Activated CD4-positive, alpha-beta T cell treated with anti-CD3 and anti-CD28 coated beads, Interleukin-2, amount 50 U/mL, for 24 hours (primary cell): ENCODE measurements around the gene MYO7B.

Experiments
- DNase-seq, 2 donors: peaks; one replicate each; pipeline ENCODE4 v3.0.0-alpha.2; 2020; ENCODE audit warnings: low read depth in 1 of 2, low spot score in 1 of 2

MYO7B gene

GRCh38 chr2:127607399-127607908 lies 72.0 kb downstream of the MYO7B start:
- no peak for DNase-seq

GRCh38 chr2:127608061-127609030 lies 72.9 kb downstream of the MYO7B start:
- no peak for DNase-seq

- DNase-seq: no peak
These were observed 73.7 kb downstream of the MYO7B start for GRCh38 chr2:127609031-127609751.

- DNase-seq: no peak
These were observed 74.3 kb downstream of the MYO7B start for GRCh38 chr2:127609818-127610217.

- DNase-seq: no peak
These were observed 75.1 kb downstream of the MYO7B start for GRCh38 chr2:127610561-127610960.

- no peak for DNase-seq
These were observed 75.8 kb downstream of the MYO7B start for GRCh38 chr2:127611076-127611925.

GRCh38 chr2:127612111-127612822 lies 76.8 kb downstream of the MYO7B start:
- no peak for DNase-seq

GRCh38 chr2:127614246-127614645 lies 78.8 kb downstream of the MYO7B start:
- no peak for DNase-seq

GRCh38 chr2:127614731-127615130 lies 79.2 kb downstream of the MYO7B start:
- no peak for DNase-seq

GRCh38 chr2:127615511-127616166 lies 80.2 kb downstream of the MYO7B start:
- DNase-seq: no peak

- no peak for DNase-seq
These were observed 83.2 kb downstream of the MYO7B start for GRCh38 chr2:127618551-127619202.

GRCh38 chr2:127619203-127619590 lies 83.7 kb downstream of the MYO7B start:
- DNase-seq: no peak

GRCh38 chr2:127619877-127620705 lies 84.6 kb downstream of the MYO7B start:
- no peak for DNase-seq

- DNase-seq: no peak
These were observed 85.4 kb downstream of the MYO7B start for GRCh38 chr2:127620866-127621265.

- no peak for DNase-seq
These were observed 86.5 kb downstream of the MYO7B start for GRCh38 chr2:127621981-127622431.

GRCh38 chr2:127622561-127623387 lies 87.3 kb downstream of the MYO7B start:
- no peak for DNase-seq
